Measurements from ENCODE around the gene CPNE8.

DNA sequence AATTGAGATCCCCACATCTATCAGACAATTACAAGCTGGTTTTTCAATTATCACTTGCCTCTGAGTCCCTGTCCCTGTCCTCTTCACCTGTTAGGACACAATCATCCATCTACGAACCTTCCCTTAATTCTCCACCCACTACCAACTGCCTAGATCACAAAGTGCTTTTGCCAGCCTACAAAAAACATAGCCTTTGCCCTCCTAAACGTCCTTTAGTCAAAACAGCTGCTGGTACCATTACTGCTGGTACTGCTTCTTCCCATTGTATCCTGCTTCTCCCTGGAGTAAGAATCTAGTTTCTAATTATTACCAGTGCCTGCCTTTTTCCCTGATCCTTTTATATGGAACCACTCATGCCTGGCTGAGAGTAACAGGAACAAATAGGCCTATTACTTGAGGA is 82.1 kb downstream of the CPNE8 start:
- TF ChIP-seq ZNF274 (IDR thresholded peaks at IDR 0.05; ENCODE audit: low read depth, low read length): no peak
- no peak for TF ChIP-seq SUZ12 (IDR thresholded peaks at IDR 0.05; ENCODE audit: extremely low read depth, insufficient read depth, insufficient read length)
- TF ChIP-seq YY1 (IDR thresholded peaks at IDR 0.05; ENCODE audit: insufficient read depth, insufficient read length): no peak
